HG02938 (cell line): ENCODE data around the gene GPT2.
"Not testable (repeated sequence)": the region's sequence is repeated elsewhere in the genome, so short reads cannot be mapped to it uniquely, and the experiment has no call there.

Source experiments
- ATAC-seq: cut with Tn5 transposase; IDR thresholded peaks from one replicate; pipeline ENCODE4 v1.9.1; 2021; ENCODE audit warnings: mild to moderate bottlenecking, moderate library complexity; ENCODE audit not compliant: unreplicated experiment

The GPT2 gene

DNA sequence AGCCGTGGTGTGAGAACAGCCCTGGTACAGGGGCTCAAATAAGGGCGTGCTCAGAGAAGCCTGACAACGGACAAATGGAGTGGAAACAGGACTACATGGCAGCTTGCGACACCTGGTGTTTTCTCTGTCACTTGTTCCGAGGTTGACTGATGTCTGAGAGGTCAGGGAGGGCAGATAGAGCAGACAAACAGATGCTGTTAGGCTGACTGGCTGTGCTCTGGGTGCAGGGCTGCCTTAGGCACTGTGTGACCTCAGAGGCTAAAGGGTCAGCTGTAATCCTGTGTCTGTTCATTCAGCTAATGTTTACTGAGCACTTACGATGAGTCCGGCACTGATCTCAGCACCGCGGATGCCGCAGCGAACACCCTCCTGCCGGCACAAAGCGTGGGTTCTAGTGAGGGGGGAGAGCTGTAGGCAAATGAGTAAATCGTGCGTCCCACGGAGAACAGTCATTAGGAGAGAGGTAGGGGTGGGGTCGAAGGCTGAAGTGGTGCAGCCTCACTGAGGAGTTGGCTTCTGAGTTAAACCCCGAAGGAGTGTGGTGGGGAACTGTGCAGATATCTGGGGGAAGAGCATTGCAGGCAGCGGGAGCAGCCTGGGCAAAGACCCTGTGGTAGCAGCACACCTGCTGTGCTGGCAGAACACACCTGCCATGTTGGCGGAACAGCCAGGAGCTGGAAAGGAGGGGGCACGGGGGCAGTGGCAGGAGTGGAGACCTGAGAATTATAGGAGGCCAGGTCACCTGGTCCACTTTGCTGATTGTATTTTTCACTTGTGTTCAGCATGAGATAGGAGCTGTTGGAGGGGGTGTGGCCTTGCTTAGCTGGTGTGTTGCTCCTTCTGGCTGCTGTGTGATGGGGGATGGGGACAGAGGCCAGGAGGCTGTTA lies 35.0 kb downstream of the GPT2 start:
- ATAC-seq: peak; percentile 85

DNA sequence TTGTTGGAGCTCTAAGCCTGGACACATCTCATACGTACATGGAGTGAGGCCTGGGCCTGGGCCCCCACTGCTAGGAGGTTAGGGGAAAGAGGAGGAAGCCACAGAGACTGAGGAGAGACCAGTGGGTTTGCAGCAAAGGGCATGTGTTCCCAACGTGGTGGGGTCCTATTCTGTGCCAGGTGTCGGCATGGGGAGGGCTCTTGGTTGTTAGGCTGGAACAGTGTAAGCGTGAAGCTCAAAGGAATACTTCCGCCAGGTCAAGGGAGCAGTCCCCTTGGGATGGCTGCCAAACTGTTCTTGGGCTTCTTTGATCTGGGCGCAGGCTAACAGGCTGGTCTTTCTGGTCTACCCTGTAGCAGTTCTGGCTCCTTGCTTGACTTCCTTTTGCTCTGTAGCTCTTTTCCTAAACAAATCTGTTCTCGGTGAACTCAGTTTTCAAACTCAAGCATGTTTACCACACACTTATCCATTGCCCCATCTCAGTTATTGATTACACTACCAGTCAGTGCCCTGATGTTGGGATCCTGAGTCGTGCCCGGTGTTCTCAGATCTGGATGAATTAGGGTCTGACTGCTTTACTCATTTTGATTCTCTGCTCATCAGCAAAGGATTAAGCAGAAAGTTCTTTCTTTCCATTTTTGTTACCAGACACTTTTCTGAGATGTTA lies 36.4 kb downstream of the GPT2 start:
- ATAC-seq: no peak

DNA sequence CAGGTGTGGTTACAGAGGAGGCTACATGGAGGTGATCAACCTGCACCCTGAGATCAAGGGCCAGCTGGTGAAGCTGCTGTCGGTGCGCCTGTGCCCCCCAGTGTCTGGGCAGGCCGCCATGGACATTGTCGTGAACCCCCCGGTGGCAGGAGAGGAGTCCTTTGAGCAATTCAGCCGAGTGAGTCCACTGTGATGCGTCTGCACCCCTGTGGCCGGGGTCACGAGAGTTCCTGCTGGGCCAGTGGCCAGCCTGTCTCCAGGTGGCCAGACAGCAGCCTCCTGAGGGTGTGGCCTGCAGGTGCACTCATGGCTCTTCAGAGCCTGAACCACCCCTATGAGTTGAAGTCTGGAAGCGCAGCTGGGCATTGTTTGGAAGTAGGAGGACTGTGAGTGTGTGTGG lies 38.1 kb downstream of the GPT2 start:
- ATAC-seq: no peak

- no peak for ATAC-seq
Observed at GRCh38 chr16:46923513-46924295, 39.5 kb downstream of the GPT2 start.

DNA sequence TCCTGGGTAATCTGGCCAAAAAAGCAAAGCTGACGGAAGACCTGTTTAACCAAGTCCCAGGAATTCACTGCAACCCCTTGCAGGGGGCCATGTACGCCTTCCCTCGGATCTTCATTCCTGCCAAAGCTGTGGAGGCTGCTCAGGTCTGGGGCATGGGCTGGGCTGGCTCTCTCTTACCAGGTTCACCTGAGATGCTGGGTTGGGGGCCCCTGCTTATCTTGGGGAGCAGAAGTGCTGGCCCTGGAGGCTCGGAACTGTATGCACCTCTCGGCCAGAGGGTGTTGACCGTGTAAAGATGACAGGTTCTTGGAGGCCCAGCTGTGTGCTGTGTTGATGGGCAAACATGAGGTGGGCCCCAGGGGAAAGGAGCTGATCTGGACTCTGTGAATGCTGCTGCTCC lies 40.2 kb downstream of the GPT2 start:
- no peak for ATAC-seq

DNA sequence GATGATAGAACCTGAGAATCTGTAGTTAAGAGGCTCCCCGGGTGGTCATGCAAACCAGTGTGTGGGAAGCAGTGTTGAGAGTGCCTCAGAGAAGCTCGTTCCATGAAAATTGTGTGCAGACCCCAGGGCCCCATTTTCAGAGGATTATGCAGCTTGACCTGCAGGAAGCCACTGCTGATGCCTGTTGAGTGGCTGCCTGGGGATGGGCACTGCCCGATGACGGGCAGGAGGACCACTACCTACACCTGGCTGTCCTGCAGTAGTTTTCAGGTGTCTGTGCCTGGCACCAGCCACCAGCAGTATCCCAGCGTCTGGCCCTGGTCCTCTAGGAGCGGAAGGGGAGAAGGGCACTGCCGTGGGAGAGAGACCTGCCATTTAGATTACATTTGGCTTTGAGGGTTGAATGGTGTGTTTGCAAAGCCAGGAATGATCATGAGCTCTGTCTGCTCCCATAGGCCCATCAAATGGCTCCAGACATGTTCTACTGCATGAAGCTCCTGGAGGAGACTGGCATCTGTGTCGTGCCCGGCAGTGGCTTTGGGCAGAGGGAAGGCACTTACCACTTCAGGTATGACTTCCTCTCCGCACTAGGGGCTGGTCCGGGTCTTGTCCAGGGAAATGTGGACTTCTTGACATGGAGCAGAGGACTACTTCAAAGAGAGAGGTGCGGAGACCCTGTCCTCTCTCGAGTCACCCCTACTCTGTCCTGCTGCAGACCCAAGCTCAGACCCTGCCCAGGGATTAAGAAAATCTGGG lies 42.5 kb downstream of the GPT2 start:
- no peak for ATAC-seq

DNA sequence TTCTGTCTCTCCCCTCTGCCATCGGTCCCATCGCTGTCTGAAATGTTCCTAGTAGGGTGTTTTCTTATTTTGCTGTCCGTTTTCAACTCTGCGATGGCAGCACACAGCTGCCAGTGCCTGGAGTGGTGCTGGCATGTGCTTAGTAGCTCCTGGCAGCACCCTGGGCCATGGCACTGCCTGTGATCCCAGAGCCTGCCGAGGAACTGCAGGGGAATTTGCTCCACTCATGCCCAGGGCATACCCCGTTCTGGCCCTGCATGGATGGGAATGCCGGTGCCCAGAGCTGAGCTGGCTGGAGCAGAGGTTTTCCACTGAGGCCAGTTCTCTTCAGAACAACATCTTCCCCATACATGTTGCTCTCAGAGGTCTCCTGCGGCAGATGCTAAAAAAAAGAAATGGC lies 43.1 kb downstream of the GPT2 start:
- ATAC-seq: no peak

- no peak for ATAC-seq
Observed at GRCh38 chr16:46928811-46929210, 44.6 kb downstream of the GPT2 start.

DNA sequence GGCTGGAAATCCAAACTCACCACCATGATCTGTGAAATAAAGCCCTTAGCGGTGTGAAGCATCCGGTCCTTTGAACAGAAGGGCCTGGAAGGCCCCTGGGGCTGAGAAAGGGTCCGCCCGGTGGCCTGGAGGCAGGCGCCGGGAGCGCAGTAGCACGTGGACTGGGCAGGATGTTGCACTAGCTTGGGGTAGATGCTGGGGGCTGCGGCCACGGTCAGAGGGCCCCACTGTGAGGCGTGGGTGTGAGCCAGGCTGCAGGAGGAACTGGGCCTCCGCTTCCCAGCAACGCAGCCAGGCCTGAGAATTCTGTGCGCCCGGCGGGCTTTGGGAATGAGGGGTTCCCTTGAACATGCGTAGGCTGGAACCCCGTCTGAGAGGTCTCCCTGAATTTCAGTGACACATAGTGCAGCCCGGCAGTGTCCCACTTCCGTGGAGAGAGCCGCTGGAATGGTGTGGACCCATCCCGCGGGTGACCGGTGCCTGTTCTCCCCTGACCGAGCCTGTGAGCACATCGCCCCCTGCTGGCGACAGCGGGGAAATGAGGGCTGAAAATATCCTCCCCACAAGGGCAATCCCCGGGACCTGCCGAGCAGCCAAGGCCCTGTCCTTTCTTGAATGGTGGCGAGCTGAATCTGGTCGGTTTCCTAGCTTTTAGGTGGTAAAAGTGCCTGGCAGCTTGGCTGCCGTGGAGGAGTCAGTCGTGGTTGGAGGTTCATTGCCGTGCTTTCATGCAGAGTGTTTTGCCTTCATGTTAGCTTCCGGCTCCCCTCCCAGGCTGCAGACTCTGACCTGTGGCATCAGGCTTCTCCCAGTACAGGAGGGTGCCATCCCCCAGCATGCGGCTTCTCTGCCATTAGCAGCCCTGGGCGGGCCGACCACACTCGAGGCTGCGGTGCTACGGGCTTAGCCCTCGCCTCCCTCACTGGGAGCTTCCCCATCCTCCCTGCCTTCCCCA lies 45.5 kb downstream of the GPT2 start:
- peak; percentile 59 for ATAC-seq

DNA sequence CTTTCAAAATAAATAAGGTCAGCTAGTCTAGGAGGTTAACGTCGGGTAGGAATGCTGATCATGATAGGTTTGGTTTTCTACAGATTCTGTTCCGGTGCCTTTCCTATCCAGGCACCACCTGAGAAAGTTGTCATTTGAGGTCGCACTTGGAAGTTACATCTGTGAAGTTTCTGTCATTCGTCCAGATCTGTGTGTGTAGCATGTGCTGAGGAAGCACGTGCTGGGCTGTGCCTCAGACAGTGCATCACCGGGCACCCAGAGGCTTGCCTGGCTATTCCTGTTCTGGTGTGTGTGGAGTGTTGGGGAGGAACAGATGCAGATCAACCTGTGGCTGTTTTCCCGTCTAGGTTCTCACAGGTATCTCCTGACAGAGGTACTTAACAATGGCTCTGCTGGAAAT lies 46.7 kb downstream of the GPT2 start:
- no peak for ATAC-seq

GRCh38 chr16:46932802-46933201 lies 48.6 kb downstream of the GPT2 start:
- peak; percentile 54 for ATAC-seq

GRCh38 chr16:46937536-46937935 lies 53.4 kb downstream of the GPT2 start:
- no peak for ATAC-seq

DNA sequence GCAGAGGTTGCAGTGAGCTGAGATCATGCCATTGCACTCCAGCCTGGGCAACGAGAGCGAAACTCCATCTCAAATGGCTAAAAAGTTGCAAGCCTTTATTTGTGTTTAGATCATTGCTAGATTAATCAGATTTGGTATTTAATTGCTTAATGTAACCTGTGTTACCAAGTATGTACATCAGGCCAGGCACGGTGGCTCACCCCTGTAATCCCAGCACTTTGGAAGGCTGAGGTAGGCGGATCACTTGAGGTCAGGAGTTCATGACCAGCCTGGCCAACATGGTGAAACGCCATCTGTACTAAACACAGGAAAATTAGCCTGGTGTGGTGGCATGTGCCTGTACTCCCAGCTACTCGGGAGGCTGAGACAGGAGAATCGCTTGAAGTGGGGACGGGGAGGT lies 60.6 kb downstream of the GPT2 start:
- not testable (repeated sequence) for ATAC-seq

GRCh38 chr16:46947900-46948547 lies 63.9 kb downstream of the GPT2 start:
- ATAC-seq: peak; percentile 62

- ATAC-seq: no peak
Observed at GRCh38 chr16:46948548-46949166, 64.5 kb downstream of the GPT2 start.

DNA sequence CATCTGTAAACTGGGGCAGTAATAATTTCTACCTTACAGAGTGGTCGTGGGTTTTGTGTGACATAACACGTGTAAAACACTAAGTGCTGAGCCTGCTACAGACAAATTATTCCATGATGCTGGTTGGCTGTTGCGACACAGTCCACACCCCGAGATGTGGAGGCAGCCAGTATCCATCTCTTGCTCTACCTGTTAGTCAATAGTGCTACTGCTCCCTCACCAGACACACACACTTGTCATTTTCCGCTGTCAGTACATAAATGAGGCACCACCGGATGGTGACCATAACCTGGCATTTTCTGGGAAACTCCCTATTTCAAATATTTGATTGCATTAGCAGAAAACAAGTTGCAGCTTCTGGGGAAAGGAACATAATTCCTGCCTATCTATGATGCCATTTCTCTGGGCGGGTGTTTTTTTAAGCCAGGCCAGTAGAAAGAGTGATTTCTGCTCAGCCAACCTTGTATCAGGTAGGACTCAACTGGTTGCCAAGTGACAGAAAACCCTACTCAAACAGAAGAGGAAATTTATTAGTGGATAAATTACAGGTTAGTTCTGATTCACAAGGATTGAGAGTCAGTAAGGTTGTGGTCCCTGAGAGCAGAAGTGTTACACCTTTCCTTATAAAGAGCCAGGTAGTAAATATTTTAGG lies 65.2 kb downstream of the GPT2 start:
- ATAC-seq: peak; percentile 54

DNA sequence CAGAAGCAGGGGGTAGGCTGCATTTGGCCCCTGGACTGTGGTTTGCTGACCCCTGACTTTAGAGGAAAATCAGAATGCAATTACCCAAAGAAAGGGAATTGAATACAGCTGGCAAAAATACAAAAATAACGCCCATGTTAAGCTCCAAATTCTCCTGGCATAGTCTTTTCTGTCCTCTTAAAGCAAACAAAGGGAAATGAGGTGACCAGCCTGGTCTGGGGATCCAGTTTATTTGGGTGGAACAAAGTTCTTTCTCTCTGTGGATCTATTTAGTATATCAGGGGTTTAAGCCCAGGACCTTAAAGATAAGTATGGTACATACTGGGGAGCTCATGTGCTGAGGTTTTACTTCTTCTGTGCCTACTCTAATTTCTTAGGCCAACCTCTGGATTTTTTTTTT lies 65.8 kb downstream of the GPT2 start:
- ATAC-seq: no peak

- no peak for ATAC-seq
Observed at GRCh38 chr16:46954562-46954961, 70.4 kb downstream of the GPT2 start.
